Right cardiac atrium (tissue), 5 donors: ENCODE measurements around the gene PPP1R12B. TPM values are rescaled to one million over a fixed set of nuclear protein-coding genes. Genes with fewer than 3 reads are reported as not detected.
A peak's percentile ranks its signal among the peaks of the same experiment; 100 is the strongest.
"Not testable (repeated sequence)": the region's sequence is repeated elsewhere in the genome, so short reads cannot be mapped to it uniquely, and the experiment has no call there.

ENCODE experiments used
- ATAC-seq, 2 donors: fragments of 200-7000 bp; cut with Tn5 transposase; one replicate each; pipeline versions ENCODE4 v1.8.0 to v1.9.1; 2020; ENCODE audit warnings: moderate library complexity in 2 of 2, mild to moderate bottlenecking in 1 of 2
- DNase-seq, 3 donors: peaks; one replicate each; pipeline ENCODE4 v3.0.0-alpha.2; 2020
- H3K27ac ChIP-seq: one replicate; pipeline ENCODE4 v1.5.1; 2013; ENCODE audit warnings: mild to moderate bottlenecking, low read length, control low read depth, moderate library complexity
- H3K27me3 ChIP-seq: one replicate; pipeline ENCODE4 v1.6.1; 2013; ENCODE audit not compliant: control insufficient read depth, insufficient read depth
- H3K4me1 ChIP-seq: one replicate; pipeline ENCODE4 v1.6.1; 2013; ENCODE audit warnings: low read length; ENCODE audit not compliant: control insufficient read depth, insufficient read depth
- H3K4me3 ChIP-seq: one replicate; pipeline ENCODE4 v1.5.1; 2013; ENCODE audit warnings: low read length, control low read depth
- H3K9me3 ChIP-seq: one replicate; pipeline ENCODE4 v1.6.1; 2013; ENCODE audit warnings: low read length; ENCODE audit not compliant: control insufficient read depth
- WGBS: extraction: QIAGEN DNeasy Blood & Tissue Kit; methylation state at CpG from one replicate; pipeline ENCODE4 v1.1.7; 2013; 5-methylcytosine and 5-hydroxymethylcytosine counted together
- intact Hi-C, 4 donors: fragments of 100-400 bp; cut with DNase I; formaldehyde crosslinking; loops; one replicate each; pipeline versions ENCODE4 v1.11.0 to v1.14.0; 2022 to 2023
- polyA plus RNA-seq: library from polyadenylated mRNA; stranded (reverse); fragments of 200-250 nt; gene quantifications from one replicate; pipeline ENCODE4 v1.2.3, GENCODE V29; 2013
- total RNA-seq, 4 donors: library from RNA; stranded (reverse); fragmentation: NEBNext Ultra II Directional; extraction: Animal tissue kit (Norgen Biotek cat#: 25700); gene quantifications; one replicate each; pipeline ENCODE4 v1.2.1, GENCODE V29; 2021
- donor health status: healthy with polysubstance abuse.
- donor health status: DM: no; HTN: yes; CAD: no.
- donor health status: DM: no; HTN: no; CAD: no.
- donor health status: DM: no; HTN: yes; CAD: no; lungs with severe emphysema.
- donor health status: DM: yes; HTN: yes; CAD: no.

PPP1R12B gene
- total and polyA plus RNA-seq, 5 donors: 182 to 741 (median 592) TPM

DNA sequence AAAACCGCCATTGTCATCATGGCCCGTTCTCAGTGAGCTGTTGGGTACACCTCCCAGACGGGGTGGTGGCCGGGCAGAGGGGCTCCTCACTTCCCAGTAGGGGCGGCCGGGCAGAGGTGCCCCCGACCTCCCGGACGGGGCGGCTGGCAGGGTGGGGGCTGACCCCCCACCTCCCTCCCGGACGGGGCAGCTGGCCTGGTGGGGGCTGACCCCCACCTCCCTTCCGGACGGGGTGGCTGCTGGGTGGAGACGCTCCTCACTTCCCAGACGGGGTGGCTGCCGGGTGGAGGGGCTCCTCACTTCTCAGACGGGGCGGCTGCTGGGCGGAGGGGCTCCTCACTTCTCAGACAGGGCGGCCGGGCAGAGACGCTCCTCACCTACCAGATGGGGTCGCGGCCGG, 103.1 kb downstream of the PPP1R12B start:
- not testable (repeated sequence) for H3K27ac ChIP-seq, H3K9me3 ChIP-seq, H3K4me1 ChIP-seq, ATAC-seq, H3K4me3 ChIP-seq, H3K27me3 ChIP-seq
- intact Hi-C loops: loop anchor here in 1 of 4 donors (10.0 kb wide), 1 partner anchor 97 kb away; no protein-coding TSS in a partner anchor
- WGBS: 95% methylated on average over 24 of the region's 26 CpGs
- peak in 2 of 3 donors; percentile 45 to 50 for DNase-seq

DNA sequence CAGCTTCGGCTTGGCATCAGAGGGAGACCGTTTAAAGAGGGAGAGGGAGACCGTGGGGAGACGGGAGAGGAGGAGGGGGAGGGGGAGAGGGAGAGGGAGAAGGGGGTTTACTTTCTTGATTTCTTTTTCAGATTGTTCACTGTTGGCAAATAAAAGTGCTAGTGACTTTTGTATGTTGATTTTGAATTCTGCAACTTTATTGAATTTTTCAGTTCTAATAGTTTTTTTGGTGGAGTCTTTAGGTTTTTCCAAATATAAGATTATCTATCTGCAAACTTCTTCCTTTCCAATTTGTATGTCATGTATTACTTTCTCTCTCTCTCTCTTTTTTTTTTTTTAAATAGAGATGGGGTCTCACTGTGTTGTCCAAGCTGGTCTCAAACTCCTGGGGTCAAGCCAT, 104.0 kb downstream of the PPP1R12B start:
- H3K4me3 ChIP-seq: no peak overlapping the region

DNA sequence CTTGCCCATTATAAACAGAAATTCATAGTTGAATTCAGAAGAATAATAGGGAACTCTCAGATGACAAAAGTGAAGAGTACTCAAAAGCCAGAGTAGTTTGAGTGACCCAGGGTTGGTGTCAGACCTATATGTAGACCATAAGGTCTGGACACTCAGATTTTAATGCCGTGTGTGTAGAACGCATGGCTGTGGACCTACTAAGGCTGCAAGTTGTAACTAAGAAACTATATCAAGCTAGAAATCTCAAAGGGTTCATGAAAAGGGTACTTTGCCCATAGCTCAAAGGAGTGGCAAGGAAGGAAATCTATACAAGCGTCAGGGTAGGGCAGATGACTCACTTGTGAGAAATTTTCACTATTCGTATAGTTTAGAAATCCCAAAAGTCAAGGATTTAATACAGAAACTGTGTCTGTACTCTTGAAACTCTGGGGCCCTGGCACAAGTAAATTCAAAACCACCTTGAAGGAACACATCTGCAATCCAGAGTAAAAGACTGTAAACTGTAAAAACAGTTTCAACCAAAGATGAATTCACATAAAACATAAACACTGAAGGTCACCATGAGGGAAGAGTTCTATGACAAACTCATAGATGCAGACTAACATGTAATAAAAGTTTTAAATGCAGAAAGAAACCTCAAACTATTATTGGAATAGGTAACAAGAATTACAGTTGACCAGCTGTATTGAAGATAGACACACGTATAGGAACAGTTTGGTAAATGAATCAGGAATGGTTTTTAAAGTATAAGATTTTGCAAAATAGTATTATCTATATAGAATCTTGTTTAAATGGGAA, 108.1 kb downstream of the PPP1R12B start:
- not testable (repeated sequence) for H3K9me3 ChIP-seq, DNase-seq, H3K27me3 ChIP-seq, H3K27ac ChIP-seq, ATAC-seq, H3K4me1 ChIP-seq, H3K4me3 ChIP-seq
- 89% methylated on average over 5 of the region's 5 CpGs for WGBS
- intact Hi-C loops: loop anchor here in 1 of 4 donors (10.0 kb wide), 1 partner anchor 102 kb away; no protein-coding TSS in a partner anchor

More for the DNA sequence above, 104.0 kb downstream of the PPP1R12B start:
- Histone ChIP-seq H3K4me1 (no peaks in the 10 kb centered on the region), H3K9me3 (no peaks in the 10 kb centered on the region), H3K27me3 (no peaks in the 10 kb centered on the region), H3K27ac (no peak overlapping the region)
- ATAC-seq (no peak), DNase-seq (no peak)
- intact Hi-C loops: loop anchor here in 1 of 4 donors (10.0 kb wide), 1 partner anchor 98 kb away; no protein-coding TSS in a partner anchor
- WGBS: 77% methylated on average over 4 of the region's 4 CpGs

DNA sequence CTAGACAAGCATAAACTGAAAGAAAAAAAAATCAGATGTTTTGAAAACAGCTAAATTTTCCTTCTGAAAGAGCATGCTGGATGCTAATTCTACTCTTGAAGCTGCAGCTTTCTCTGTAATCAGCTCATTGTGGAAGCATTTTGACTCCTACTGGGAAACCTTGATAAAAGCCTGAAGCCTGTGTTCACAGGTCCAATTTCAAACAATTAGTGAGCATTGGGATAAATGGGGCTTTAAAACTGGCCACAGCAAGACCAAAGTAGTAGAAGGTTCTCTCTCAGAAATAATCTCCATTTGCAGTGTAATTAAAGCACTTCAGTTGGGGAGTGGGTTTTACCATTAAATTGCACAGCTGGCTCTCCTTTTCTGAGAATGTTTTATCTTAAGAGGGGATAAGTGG, 110.2 kb downstream of the PPP1R12B start:
- H3K4me3 ChIP-seq, H3K27me3 ChIP-seq, ATAC-seq, H3K9me3 ChIP-seq, H3K27ac ChIP-seq, DNase-seq, H3K4me1 ChIP-seq: not testable (repeated sequence)
- intact Hi-C loops: loop anchor here in 1 of 4 donors (10.0 kb wide), 1 partner anchor 104 kb away; no protein-coding TSS in a partner anchor

DNA sequence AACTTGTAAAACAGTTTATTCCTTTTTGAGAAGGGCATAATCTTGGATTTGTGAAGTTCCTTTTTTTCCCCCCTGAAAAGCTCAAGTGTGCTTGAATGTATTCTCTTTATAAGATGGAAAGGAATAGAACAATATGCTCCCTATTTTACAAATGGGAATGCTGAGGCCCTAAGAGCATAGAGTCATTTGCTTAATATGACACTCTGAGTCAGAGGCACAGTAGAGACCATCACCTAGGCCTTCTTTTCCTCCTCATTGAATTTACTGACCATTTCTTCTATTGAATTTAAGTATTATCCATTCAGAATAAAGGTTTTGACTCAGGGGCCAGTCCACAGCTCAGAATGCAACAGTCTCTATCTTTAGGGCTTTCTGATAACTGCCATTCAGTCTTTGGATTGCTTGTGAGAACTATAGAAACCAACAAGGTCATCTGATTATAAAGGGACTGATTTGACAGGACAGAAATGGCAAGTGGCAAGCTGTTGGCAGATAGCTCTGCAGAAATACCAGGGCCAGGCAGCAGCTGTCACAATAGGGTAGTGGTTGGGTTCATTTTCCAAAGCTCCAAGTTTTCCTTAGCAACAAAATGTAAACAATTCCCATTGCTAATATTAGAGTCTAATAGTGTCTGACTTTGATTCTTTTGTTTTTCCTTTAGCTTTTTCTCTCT, 111.1 kb downstream of the PPP1R12B start:
- not testable (repeated sequence) for H3K9me3 ChIP-seq, H3K4me1 ChIP-seq, H3K4me3 ChIP-seq, H3K27me3 ChIP-seq
- DNase-seq (peak in 2 of 3 donors; percentile 58 to 60), ATAC-seq (peak; percentile 71 to 77)
- intact Hi-C loops: loop anchor here in 1 of 4 donors (10.0 kb wide), 1 partner anchor 105 kb away; no protein-coding TSS in a partner anchor
- peak overlapping the region; percentile 19 for H3K27ac ChIP-seq

DNA sequence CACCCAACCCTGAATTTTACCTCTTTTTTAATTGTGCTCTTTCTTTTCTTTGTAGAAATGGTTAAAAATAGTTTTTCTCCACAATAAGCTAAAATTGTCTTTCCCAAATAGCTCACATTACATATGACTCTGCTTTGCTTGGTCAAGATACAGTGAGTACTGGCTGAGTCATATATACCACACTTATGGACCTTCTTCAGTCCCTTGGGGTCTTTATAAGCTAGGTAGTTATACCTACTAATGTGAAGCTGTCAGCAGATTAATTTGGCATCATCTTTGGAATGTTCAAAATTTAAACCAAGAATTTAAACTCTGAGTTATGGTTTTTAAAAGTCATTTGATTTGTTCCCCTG, 111.6 kb downstream of the PPP1R12B start:
- H3K9me3 ChIP-seq, DNase-seq, H3K27me3 ChIP-seq, H3K27ac ChIP-seq, intact Hi-C loops, H3K4me3 ChIP-seq, H3K4me1 ChIP-seq: not testable (repeated sequence)
- ATAC-seq: peak in 1 of 2 donors; percentile 20

DNA sequence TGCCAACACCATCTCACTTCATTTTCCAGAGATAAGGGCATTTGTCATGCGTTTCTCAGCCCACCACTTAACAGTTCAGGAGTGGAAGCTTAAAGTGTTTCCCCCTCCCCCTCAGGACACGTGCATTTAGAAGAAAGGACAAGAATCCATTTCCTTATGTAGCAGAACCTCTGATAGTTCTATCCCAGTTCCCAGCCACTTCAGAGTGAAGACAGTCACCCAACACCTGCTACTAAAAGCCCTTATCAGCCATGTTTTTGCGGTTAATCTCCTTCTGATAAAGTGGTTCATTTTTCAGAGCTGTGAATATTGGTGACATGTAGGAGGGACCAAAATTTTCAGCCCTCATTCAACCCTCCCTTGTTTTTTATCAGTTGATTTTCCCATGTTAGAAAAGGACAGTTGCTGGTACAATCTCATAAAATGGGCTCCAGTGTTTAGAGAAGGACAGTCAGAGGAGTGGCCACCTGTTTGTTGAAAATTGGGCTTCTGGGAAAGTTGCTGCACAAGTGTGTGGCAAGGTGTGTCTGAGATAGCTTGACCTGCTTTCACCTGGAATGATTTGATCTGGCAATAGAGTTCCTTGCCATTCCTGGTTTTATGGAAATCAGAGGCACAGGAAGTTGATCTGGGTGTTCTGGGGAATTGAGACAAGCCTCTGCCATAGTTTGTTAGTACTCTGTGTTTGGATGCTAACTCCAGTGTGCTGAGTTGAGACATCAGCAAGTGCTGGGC, 114.0 kb downstream of the PPP1R12B start:
- DNase-seq (peak in 2 of 3 donors; percentile 12 to 42), ATAC-seq (peak; percentile 82 to 84)
- Histone ChIP-seq H3K4me3 (peak overlapping the region; percentile 62), H3K27ac (peak overlapping the region; percentile 61), H3K4me1 (no peaks in the 10 kb centered on the region), H3K27me3 (no peaks in the 10 kb centered on the region), H3K9me3 (no peaks in the 10 kb centered on the region)
- intact Hi-C loops: no loop called here
- WGBS: 39% methylated on average over 3 of the region's 3 CpGs

DNA sequence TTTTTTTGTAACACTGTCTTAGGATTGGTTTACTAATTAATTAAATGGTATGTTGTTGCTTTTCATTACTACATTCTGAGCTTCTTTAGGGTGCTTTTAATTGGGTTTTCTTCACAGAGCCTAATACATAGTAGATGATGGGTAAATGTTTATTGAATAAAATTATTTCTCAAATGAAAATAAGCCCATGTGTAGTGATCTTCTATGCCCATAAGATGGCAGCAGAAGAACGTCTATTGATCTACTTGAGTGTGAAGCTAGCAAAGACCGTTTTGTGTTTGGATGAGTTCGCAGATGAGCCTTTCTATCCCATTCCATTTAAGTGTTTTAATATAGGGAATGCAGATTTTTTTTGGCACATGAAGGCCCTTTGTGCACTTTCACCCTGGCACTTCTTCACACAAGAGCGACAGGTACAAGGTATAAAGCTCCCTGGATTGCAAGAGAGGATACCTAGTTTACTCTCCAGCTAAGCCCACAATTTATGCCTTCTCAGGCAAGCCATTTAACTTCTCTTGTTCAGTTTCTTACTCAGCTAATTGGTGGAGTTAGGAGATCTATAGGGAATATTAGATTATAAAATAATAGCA, 115.7 kb downstream of the PPP1R12B start:
- H3K27ac ChIP-seq, DNase-seq, intact Hi-C loops, H3K4me1 ChIP-seq, H3K9me3 ChIP-seq, H3K27me3 ChIP-seq: not testable (repeated sequence)
- H3K4me3 ChIP-seq: peak overlapping the region; percentile 65
- WGBS: 19% methylated on average over 4 of the region's 4 CpGs
- peak in 1 of 2 donors; percentile 40 for ATAC-seq

DNA sequence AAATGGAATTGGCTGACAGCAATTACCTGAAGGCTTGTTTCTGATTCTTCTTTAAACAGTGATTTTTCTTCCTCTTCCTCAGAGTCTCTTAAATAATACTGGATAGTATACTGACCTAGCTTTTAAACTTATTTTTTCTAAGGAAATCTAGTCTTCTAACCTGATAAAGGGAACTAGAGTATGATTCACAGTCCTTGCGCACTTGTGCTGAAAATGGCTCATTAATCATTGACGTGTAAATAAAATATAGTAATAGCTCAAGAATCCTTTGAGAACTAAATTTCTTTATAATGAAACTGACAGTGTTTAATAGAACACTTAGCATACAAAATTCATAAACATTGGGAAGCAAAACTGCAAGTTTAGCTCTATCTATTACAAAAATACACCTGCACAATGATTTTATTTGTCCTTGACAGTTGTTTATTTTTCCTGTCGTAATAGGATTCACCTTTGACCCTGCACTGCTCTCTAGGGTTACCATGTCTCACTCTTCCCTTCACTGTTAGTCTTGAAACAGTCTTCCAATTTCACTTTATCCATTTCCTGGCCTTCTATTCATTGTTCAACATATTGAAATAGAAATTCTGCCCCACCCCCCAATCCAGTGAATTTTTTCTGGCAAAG, 117.3 kb downstream of the PPP1R12B start:
- peak overlapping the region; percentile 50 for H3K4me3 ChIP-seq
- ATAC-seq, H3K4me1 ChIP-seq, DNase-seq, H3K27ac ChIP-seq, H3K27me3 ChIP-seq, H3K9me3 ChIP-seq, intact Hi-C loops: not testable (repeated sequence)
- WGBS: 56% methylated on average over 3 of the region's 3 CpGs

DNA sequence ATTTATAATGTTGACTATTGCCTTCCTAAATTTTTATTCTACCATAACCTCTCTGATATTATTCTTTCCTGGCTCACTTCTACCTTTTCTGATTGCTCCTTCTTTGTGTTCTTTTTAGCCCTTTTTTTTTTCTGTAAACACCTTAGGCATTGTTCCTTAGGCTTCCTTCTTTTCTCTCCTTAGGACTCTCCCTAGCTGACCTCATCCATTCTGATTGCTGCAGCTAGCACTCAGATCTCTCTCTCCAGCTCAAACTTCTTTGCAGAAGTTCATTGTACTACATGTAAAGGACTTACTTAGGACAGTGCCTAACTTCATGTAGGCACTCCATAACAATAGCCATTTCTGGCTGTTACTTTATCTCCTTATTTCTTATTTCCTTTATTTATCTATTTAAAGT, 117.8 kb downstream of the PPP1R12B start:
- ATAC-seq, H3K9me3 ChIP-seq, intact Hi-C loops, DNase-seq, H3K27me3 ChIP-seq, H3K4me1 ChIP-seq, H3K27ac ChIP-seq, H3K4me3 ChIP-seq: not testable (repeated sequence)
